Measurements from ENCODE around the gene USF2.

USF2 gene

DNA sequence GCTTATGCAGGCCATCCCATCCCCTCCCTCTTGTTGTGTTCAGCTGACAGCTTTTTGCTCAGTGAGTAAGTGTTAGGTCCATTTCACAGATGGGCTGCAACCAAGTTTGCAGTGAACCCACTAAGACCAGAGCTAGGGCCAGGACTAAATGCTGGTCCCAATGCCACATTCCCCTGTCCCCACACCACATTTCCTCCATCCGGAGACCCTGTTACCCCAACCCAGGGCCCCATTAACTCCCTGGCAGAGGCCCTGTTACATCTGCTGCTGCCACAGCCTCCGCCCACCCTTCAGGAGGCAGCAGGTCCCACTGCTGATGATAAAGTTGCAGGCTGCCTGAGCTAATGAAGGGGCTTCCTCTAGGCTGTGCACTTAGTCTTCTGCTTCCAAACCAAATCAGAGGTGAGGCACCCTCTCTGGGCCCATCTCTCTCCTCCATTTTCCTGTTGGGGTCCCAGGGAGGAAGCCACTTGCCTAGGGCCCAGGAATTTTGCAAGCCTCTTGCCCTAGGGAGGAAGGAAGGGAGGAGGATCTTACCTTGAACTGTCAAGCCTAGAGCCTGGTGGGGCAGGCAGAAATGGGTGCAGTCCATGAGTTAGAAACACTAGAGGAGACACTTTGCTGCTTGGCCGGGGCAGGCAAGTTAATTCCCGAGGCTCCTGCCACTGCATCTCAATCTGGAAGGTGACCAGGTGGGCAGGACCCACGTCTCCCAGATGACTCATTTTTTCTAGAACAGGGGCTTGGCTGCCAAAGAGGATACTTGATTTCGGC lies 3.4 kb upstream of the USF2 start:
- no peak for DNase-seq (ENCODE audit: low spot score)

DNA sequence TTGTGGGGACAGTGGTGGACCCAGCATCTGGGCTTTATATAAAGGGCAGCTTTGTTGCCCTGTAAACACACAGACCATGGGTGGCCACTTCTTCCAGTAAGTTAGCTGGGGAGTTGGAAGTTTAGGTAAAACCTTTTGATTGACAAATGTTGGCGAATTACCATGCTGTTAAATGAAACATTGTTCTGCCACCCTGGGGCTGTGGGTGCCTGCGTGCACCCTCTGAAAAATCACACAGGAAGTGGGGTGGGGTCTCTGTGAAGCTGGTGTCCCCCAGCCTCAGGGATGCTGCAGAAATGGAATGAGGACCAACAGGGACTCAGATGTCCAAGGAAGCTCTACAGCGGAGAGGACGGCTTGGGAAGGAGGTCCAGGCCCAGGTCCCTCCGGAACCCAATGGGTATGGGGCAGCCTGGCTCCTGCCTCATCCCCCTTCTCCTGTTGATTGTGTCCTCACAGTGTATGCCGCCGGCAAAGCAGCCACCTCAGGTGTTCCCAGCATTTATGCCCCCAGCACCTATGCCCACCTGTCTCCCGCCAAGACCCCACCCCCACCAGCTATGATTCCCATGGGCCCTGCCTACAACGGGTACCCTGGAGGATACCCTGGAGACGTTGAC lies 2.8 kb upstream of the USF2 start:
- no peak for DNase-seq (ENCODE audit: low spot score)

DNA sequence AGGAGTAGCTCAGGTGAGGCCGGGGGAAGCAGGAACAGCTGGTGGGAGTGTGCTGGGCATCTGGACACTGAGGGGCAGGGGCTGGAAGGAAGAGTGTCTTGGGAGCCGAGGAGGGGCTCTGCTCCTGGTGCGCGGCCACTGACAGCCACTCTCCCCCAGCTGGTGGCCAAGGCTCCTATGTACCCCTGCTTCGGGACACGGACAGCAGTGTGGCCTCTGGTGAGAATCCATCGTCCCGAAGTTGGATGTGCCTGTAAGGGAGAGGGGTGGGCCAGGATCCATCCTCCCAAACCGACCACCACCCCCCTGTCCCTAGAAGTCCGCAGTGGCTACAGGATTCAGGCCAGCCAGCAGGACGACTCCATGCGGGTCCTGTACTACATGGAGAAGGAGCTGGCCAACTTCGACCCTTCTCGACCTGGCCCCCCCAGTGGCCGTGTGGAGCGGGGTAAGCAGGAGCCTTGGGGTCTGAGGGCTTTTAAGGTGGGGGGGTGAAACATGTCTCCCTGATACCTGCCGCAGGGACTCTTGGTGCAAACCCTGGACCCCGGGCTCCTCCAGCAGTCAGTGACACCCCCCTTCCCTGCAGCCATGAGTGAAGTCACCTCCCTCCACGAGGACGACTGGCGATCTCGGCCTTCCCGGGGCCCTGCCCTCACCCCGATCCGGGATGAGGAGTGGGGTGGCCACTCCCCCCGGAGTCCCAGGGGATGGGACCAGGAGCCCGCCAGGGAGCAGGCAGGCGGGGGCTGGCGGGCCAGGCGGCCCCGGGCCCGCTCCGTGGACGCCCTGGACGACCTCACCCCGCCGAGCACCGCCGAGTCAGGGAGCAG lies 2.0 kb upstream of the USF2 start:
- no peak for DNase-seq (ENCODE audit: low spot score)

GRCh38 chr19:35267353-35267817 lies 1.4 kb upstream of the USF2 start:
- DNase-seq (ENCODE audit: low spot score): peak; percentile 59

GRCh38 chr19:35267818-35268535 lies 785 bp upstream of the USF2 start:
- DNase-seq (ENCODE audit: low spot score): peak; percentile 77

GRCh38 chr19:35269438-35270117 lies 816 bp downstream of the USF2 start:
- DNase-seq (ENCODE audit: low spot score): peak; percentile 80

DNA sequence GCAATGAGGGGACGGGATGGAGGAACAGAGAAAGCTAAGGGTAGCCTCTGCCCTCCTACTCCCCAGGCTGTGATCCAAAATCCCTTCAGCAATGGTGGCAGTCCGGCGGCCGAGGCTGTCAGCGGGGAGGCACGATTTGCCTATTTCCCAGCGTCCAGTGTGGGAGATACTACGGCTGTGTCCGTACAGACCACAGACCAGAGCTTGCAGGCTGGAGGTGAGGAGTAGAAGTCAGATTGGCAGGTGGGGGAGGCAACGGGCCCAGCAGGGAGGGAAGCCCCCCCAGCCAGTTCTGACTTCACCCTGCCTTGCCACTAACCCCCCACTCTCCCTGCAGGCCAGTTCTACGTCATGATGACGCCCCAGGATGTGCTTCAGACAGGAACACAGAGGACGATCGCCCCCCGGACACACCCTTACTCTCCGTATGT lies 1.6 kb downstream of the USF2 start:
- no peak for DNase-seq (ENCODE audit: low spot score)

DNA sequence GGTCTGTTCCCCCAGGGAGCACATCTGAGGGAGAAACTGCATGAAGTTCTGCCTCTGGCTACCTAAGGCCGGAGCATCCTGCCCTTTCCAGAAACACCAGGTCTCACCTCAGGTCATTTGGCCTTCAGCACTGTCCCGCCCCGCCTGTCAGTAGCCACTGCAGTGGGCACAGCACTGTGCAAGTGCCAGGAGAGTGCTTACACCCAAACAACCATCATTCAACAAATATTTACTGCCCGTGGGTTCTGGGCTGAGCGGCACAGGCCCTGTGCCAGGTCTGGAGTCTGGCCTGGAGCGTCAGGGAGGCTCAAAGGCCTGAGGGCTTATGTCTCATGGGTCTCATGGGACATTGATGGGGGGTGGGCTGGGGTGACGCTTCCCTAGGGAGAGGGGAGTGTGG lies 2.8 kb downstream of the USF2 start:
- no peak for DNase-seq (ENCODE audit: low spot score)

GRCh38 chr19:35272122-35272719 lies 3.5 kb downstream of the USF2 start:
- no peak for DNase-seq (ENCODE audit: low spot score)

GRCh38 chr19:35272954-35273649 lies 4.3 kb downstream of the USF2 start:
- DNase-seq (ENCODE audit: low spot score): no peak

DNA sequence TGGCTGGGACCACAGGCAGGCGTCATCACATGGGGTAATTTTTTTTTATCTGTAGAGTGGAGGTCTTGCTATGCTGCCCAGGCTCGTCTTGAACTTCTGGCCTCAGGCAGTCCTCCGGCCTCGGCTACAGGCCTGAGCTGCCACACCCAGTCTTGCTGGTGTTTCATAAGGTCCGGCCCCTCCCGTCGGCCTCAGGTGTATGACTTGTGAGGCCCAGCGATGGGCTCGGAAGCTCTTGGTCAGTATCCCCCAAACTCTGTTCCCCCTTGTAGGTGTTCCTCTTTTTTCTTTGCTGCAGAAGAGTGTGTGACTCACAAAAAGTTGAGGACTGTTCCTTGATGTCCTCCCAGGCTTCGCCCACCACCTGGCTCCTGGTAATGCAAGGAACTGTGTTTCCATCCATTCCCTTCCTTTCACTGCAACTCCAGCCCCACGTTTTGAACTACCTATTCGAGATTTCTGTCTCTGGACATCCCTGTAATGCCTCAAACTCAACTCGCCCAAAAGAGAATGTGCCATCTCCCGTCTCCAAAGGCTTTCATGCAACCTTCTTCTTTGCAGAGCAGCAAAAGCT lies 5.0 kb downstream of the USF2 start:
- no peak for DNase-seq (ENCODE audit: low spot score)

- no peak for DNase-seq (ENCODE audit: low spot score)
Measured at GRCh38 chr19:35274323-35274722, 5.6 kb downstream of the USF2 start.

GRCh38 chr19:35276706-35277281 lies 8.0 kb downstream of the USF2 start:
- DNase-seq (ENCODE audit: low spot score): no peak

- no peak for DNase-seq (ENCODE audit: low spot score)
Measured at GRCh38 chr19:35278578-35279284, 10.0 kb downstream of the USF2 start.

DNA sequence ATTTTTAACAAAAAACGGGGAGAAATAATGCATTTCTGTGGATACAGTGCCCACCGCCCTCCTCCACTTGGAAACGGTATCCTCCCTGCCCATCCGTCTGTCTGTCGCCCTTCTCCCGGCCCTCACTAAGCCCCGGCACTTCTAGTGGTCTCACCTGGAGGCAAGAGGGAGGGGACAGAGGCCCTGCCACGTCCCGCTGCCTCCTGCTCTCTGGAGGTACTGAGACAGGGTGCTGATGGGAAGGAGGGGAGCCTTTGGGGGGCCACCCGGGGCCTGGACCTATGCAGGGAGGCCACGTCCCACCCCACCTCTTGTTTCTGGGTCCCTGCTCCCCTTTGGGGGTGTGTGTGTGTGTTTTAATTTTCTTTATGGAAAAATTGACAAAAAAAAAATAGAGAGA lies 10.6 kb downstream of the USF2 start:
- no peak for DNase-seq (ENCODE audit: low spot score)

DNA sequence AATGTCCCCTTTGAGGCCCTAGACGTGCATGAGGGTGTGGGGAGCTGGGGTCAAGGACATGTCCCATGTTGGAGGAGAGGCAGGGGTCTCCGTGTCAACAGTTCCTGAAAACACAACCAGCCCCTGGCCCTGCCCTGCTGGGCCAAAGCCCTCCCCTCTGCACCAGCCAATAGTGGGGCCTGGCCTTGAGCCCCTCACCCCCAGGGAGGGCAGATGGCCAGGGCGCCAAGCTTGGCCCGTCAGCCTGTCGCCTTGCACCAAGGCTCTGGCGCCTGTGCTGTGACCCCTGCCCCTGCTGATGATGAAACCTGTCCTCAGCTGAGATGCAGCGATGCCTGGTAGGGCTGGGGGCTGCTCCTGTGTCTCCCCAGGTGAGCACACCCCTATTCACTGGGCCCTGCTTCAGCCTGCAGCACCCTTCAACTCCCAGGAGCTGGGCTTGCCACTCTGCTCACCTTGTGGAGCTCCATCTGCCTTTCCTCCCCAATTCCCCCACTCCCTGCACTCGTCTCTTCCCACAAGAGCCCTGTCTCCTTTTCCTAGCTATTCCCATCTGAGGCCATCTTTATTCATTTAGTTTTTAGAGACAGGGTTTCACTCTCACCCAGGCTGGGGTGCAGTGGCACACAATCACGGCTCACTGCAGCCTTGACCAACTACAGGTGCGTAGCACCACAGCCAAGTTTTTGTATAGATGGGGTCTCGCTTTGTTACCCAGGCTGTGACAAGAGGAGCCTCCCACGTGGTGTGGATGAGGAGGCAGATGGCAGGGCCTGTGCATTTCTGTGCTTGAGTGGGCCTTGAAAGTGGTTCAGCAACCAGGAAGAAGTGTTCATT lies 11.4 kb downstream of the USF2 start:
- no peak for DNase-seq (ENCODE audit: low spot score)

DNA sequence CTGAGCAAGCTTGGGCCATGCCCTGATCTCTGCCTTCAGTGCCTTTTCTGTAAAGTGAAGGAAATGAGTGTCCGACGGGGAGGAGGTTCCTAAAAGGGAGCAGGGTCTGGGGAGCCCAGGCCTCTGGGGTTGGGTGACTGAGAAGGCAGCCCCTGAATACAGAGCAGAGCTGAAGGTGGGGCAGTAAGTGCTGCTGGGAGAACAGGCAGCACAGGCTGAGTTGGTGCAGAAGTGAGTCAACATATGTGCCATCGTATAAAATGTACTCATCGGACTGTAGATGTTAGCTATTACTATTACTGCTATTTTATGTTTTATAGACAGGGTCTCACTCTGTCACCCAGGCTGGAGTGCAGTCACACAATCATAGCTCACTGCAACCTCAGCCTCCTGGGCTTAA lies 12.5 kb downstream of the USF2 start:
- no peak for DNase-seq (ENCODE audit: low spot score)

Measured in globus pallidus (tissue), 1 donor.